Parathyroid adenoma (tissue), 2 donors: Measurements from ENCODE around the gene CHST11.

ENCODE experiments used
- H2AFZ ChIP-seq: fragments of 300-600 bp; sonication (generic); one replicate; pipeline ENCODE4 v1.7.0; 2017; ENCODE audit warnings: antibody characterized with exemption, mild to moderate bottlenecking
- H3K27ac ChIP-seq: fragments of 300-600 bp; sonication (generic); one replicate; pipeline ENCODE4 v1.7.0; 2017
- H3K27me3 ChIP-seq: fragments of 300-600 bp; sonication (generic); one replicate; pipeline ENCODE4 v1.7.0; 2017; ENCODE audit warnings: low read length; ENCODE audit not compliant: control insufficient read depth, insufficient read depth
- H3K36me3 ChIP-seq: fragments of 300-600 bp; sonication (generic); one replicate; pipeline ENCODE4 v1.7.0; 2017; ENCODE audit warnings: low read length; ENCODE audit not compliant: control insufficient read depth, insufficient read depth
- H3K4me1 ChIP-seq: fragments of 300-600 bp; sonication (generic); one replicate; pipeline ENCODE4 v1.7.0; 2017; ENCODE audit warnings: control low read depth
- H3K4me2 ChIP-seq: fragments of 300-600 bp; sonication (generic); one replicate; pipeline ENCODE4 v1.7.0; 2017; ENCODE audit warnings: low read length
- H3K4me3 ChIP-seq: fragments of 300-600 bp; sonication (generic); one replicate; pipeline ENCODE4 v1.7.0; 2017; ENCODE audit warnings: low read depth, low read length
- H3K79me2 ChIP-seq: fragments of 300-600 bp; sonication (generic); one replicate; pipeline ENCODE4 v1.7.0; 2017; ENCODE audit warnings: control low read depth
- H3K9ac ChIP-seq: fragments of 300-600 bp; sonication (generic); one replicate; pipeline ENCODE4 v1.7.0; 2017; ENCODE audit warnings: mild to moderate bottlenecking
- H3K9me3 ChIP-seq: fragments of 300-600 bp; sonication (generic); one replicate; pipeline ENCODE4 v1.7.0; 2017; ENCODE audit warnings: low read length; ENCODE audit not compliant: control insufficient read depth
- CTCF ChIP-seq: fragments of 300-600 bp; sonication (generic); IDR thresholded peaks from one replicate; pipeline ENCODE4 v1.7.0; 2017; ENCODE audit warnings: antibody characterized with exemption, mild to moderate bottlenecking
- donor health status: primary hyperparathyroidism.

CHST11 gene

GRCh38 chr12:104604070-104604994 is 147.6 kb downstream of the CHST11 start:
- H3K27me3 ChIP-seq, result no peaks in the 10 kb centered on the region
- no peaks in the 10 kb centered on the region for H3K9me3 ChIP-seq
- no peaks in the 10 kb centered on the region for H3K36me3 ChIP-seq
- no peak for TF ChIP-seq CTCF
- no peaks in the 10 kb centered on the region for H3K79me2 ChIP-seq
- no peak overlapping the region for H3K4me3 ChIP-seq
- peak overlapping the region; percentile 30 for H3K27ac ChIP-seq
- H3K4me2 ChIP-seq, result no peak overlapping the region
- peaks cover 10% of the 10 kb centered on the region for H3K4me1 ChIP-seq
- peak overlapping the region; percentile 53 for H2AFZ ChIP-seq
- H3K9ac ChIP-seq, result no peak overlapping the region

GRCh38 chr12:104604995-104605675 is 148.4 kb downstream of the CHST11 start:
- Histone ChIP-seq H3K4me1 (peaks cover 10% of the 10 kb centered on the region), H3K79me2 (no peaks in the 10 kb centered on the region), H3K9ac (no peak overlapping the region), H3K4me3 (no peak overlapping the region), H3K9me3 (no peaks in the 10 kb centered on the region), H3K27ac (peak overlapping the region; percentile 30), H3K36me3 (no peaks in the 10 kb centered on the region), H3K27me3 (no peaks in the 10 kb centered on the region), H3K4me2 (no peak overlapping the region), H2AFZ (no peak overlapping the region)
- TF ChIP-seq CTCF, result no peak

- no peak overlapping the region for H3K4me3 ChIP-seq
- H3K9me3 ChIP-seq, result no peaks in the 10 kb centered on the region
- no peaks in the 10 kb centered on the region for H3K36me3 ChIP-seq
- H3K27me3 ChIP-seq, result no peaks in the 10 kb centered on the region
- H3K27ac ChIP-seq, result no peak overlapping the region
- H3K4me2 ChIP-seq, result no peak overlapping the region
- H2AFZ ChIP-seq, result peak overlapping the region; percentile 40
- peaks cover 10% of the 10 kb centered on the region for H3K4me1 ChIP-seq
- H3K79me2 ChIP-seq, result no peaks in the 10 kb centered on the region
- no peak for TF ChIP-seq CTCF
- H3K9ac ChIP-seq, result no peak overlapping the region
Observed at GRCh38 chr12:104605685-104606084, 148.9 kb downstream of the CHST11 start.

GRCh38 chr12:104608998-104609397 is 152.2 kb downstream of the CHST11 start:
- Histone ChIP-seq H2AFZ (no peak overlapping the region), H3K4me1 (peaks cover 7% of the 10 kb centered on the region), H3K4me2 (no peak overlapping the region), H3K4me3 (no peak overlapping the region), H3K79me2 (no peaks in the 10 kb centered on the region), H3K9me3 (no peaks in the 10 kb centered on the region), H3K27ac (no peak overlapping the region), H3K36me3 (no peaks in the 10 kb centered on the region), H3K27me3 (no peaks in the 10 kb centered on the region), H3K9ac (no peak overlapping the region)
- TF ChIP-seq CTCF, result no peak
